Uterine smooth muscle cell (primary cell): ENCODE results near the gene ACTRT1. TPM values are rescaled to one million over a fixed set of nuclear protein-coding genes. Genes with fewer than 3 reads are reported as not detected.

ENCODE experiments used
- total RNA-seq: library from RNA; depleted of rRNA; stranded (reverse); fragments of >200 nt; gene quantifications from 2 replicates; pipeline ENCODE4 v1.2.3, GENCODE V29; 2014

ACTRT1 gene
- not detected in 2 replicates for total RNA-seq

GRCh38 chrX:128052303-128052702 is at the start of gene ACTRT1:
Gene ACTRT1, minus strand, starts transcription at chrX:128052403. Its CDS starts 197 bp downstream, at chrX:128052206.

